GM15510 (cell line): Measurements from ENCODE around the gene SLC25A18.

Experiments
- POLR2A ChIP-seq: IDR thresholded peaks from 3 replicates; pipeline ENCODE4 v1.6.1; 2011; ENCODE audit warnings: borderline replicate concordance; ENCODE audit not compliant: insufficient read length; ENCODE audit errors: extremely low read depth

The SLC25A18 gene

DNA sequence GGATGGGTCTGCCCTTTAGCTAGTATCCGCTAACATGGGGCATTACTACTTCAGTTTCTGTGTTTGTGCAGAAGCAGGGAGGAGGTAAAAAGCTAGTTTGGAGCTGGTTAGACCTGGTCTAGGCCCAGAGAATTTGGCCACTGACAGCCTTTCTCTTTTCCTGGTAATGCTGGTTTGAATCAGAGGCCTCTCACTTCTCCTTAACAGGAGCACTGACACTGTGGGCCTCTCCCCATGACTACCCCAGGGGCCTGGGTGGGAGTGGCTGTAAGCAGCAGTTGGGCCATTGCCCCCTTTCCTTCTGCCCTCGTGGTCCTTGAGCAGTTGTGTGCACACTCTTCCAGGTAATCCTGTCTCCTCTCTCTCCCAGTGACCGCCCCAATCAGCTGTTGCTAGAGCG lies 8.5 kb upstream of the SLC25A18 start:
- TF ChIP-seq POLR2A = no peak

DNA sequence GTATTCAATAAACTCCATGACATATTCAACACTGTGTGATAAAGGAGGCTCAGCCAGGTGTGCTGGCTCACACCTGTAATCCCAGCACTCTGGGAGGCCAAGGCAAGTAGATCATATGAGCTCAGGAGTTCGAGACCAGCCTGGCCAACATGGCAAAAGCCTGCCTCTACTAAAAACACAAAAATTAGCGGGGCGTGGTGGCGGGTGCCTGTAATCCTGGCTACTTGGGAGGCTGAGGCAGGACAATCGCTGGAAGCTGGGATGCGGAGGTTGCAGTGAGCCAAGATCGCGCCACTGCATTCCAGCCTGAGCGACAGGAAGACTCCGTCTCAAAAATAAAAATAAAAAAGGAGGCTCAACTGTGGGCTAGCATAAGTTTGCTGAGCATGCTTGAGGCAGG lies 4.1 kb upstream of the SLC25A18 start:
- no peak for TF ChIP-seq POLR2A

DNA sequence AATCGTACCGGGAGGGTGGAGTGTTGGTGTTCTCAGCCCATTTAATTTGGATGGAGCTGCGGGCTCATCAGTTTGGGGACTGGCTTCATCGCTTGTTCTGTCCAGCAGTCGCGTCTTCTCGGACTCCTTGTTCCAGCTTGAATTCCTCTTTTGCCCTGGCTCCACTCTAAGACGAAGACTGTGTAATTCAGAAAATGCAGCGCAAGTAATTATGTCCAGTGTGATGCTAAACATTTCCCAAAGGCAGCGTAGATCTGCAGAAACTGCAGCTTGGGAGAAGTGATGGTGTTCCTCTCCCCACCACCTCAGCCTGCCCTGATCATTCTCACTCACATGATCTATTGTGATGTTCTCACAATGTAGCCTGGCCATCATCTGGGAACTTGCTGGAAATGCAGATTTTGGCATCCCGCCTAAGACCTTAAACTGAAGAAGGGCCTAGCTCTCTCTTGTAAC lies 666 bp downstream of the SLC25A18 start:
- TF ChIP-seq POLR2A = no peak

DNA sequence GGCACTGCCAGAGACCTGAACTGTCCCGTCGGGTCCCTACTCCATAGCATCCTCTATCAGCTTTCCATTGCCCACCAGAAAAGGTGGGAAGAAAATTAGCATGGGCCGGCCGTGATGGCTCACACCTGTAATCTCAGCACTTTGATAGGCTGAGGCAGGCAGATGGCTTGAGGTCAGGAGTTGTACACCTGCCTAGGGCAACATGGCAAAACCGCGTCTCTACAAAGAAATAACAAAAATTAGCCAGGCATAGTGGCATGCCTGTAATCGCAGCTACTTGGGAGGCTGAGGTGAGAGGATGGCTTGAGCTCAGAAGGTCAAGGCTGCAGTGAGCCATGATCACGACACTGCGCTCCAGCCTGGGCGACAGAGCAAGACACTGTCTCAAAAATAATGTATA lies 3.5 kb downstream of the SLC25A18 start:
- no peak for TF ChIP-seq POLR2A

DNA sequence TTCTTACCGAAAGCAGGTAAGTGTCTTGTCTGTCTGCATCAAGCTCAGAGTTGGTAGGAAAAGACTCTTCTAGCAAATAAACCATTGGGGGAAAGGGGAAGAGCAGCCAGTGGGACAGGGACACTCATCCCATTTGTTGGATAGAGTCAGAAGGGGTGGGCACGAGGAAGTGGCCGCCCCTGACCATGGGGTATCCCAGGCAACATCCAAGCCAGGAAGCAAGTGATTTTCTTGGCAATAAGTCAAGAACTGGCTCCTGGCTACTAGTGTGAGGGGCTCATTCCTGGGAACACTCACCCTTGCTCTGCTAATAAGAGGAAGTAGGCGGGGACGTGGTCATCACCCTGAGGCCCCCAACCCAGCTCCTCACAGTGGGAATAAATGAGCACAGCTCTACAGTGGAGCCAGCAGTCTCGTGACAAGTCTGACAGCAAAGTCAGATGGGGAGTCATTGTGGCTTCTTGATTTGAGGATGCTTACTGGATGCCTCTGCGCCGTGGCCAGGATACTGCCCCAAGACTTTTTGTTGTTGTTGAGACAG lies 6.7 kb downstream of the SLC25A18 start:
- no peak for TF ChIP-seq POLR2A

DNA sequence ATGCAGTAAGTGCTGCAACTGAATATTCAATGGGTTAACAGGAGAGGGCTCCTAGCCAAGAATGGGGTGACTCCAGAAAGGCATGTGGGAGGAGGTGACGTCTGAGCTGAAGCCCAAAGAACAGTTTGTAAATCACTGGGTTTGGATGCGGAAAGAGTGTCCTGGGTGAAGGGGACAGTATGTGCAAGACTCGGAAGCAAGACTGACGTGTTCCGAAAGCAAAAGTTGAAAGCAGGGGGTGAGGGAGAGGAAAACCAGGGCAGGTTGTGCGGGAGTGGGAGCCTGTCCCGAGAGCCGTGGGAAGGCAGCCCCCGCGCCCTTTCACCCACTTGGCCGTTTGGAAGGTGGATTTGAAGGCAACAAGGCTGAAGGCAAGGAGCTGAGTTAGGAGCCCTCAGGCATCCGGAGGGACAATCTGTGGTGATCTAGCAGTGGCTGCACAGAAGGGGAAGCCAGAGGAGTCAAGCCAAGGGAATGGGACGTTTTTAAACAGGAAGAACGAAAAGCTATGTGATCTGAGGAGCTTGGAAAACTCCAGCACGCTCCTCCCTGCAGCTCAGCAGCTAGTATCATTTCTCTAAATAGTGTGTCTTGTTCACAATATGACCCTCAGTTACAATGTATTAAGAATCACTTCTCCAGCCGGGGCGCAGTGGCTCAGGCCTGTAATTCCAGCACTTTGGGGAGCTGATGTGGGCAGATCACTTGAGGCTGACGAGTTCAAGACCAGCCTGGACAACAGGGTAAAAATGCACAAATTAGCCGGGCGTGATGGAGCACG lies 7.7 kb downstream of the SLC25A18 start:
- no peak for TF ChIP-seq POLR2A

DNA sequence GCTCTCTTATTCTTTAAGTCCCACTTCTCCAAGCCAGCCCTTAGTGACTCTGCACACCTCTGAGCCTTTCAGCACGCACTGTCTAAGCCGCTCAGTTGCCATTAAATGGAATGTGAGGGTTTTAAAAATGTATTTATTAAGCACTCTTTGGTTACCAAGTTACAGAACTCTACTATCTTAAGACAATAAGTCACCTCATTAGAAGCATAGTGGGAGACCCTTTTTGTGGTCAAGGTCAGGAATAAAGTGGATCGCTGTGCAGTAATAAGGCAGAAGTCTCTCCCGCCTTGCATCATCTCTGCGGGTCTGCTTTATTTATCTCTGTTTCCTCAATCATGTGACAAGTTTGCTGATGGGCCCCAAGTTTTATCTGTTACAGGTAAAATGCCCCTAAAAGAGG lies 11.9 kb downstream of the SLC25A18 start:
- TF ChIP-seq POLR2A = no peak

DNA sequence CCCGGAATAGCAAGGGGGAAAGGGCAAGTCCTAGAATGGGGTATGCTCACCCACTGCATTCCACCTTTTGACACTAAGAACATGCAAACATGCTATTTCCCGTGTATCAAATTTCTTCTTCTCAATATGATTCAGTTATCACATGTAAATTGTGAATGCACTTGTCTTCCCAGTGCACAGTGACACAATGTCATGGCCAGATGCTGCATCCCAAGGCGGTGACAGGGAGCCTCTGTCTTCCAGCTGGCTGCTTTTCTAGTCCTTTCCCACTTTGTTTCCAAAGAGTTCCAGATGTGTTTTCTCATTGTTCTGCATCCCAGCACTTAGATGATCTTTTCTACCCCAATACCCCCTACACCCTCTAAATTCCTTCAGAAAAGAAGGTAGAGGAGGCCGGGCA lies 12.4 kb downstream of the SLC25A18 start:
- TF ChIP-seq POLR2A = no peak

DNA sequence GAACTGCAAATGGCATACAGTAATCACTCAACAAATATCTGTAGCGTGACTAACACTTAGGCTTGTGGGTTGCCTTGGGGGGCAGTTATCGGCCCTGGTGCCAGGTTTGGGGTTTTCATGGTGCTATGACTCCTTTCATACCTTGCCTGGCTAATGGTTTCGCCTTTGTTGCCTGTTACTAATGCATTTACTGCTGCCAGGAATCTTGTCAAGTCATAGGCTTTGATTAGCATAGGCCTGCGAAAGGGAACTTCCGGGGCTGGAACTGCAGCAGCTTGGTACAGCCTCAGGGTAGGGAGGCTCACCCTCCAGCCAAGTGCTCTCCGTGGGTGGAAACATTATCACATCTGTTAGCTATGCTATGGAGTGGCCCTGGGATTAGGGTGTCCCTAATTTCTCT lies 13.2 kb downstream of the SLC25A18 start:
- TF ChIP-seq POLR2A = no peak

DNA sequence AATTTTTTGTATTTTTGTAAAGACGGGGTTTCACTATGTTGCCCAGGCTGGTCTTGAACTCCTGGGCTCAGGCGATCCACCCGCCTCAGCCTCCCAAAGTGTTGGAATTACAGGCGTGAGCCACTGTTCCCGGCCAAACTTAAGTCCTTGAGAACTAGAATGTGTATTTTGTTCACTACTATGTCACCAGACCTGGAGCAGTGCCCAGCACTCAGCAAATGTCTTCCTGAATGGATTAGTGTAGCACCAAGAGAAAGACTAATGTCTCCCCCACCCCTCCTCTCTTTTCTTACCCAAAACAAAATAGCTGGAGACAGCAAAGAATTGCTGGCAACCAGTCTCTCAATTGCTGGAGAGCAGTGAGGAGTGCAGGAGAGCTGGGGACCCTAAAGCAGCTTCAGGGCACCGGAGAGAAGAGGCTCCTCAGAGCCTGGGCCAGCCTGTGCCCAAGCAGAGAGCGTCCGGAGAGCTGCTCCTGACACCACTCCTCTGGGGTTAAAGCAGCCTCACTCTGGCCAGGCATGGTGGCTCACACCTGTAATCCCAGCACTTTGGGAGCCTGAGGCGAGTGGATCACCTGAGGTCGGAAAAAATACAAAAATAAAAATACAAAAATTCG lies 14.9 kb downstream of the SLC25A18 start:
- TF ChIP-seq POLR2A = no peak

DNA sequence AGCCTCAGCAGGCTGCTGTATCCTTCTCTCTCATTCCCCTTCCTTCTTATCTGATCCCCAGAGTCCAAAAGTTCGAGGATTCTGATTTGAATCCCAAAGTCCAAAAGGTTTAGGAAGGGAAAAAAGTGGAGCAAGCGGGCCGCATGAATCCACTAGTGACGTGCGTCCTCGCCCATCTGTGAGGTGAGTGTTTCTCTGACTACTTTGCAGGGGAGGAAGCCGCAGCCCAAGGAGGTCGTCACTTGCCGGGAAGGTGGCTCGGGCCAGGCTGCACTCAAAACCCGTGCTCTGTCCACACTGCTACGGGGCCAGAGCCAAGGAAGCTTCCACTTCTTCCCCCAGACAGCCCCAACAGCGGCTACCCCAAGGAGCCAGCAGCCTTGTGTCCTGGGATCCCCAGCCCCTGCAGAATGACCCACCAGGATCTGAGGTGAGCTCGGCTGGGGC lies 16.3 kb downstream of the SLC25A18 start:
- no peak for TF ChIP-seq POLR2A

DNA sequence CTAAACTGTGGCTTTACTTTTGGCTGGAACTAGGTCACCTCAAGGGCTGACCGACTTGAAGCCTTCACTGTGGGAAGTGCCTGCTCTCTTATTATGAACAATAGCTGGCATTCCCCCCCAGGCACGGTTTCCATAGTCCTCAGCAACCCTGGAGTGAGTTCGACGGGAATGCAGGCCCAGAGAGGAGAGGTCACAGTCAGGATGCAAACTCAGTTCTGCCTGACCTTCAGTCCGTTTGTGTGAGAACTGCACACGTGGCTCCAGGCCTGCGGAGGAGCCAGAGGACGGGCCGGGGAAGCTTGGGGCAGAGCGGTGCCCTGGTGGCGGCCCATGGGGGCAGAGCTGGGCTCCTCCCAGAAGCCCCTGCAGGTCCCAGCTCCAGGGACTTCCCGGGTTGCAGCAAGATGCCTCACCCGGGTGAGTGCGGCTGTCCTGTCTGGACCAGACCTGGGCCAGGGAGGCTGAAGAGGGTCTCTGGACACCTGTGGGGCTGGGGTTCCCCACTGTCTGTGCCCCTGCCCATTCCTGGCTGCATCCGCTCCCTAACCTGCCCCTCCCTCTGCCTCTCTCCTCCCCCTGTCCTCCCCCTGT lies 17.2 kb downstream of the SLC25A18 start:
- no peak for TF ChIP-seq POLR2A

DNA sequence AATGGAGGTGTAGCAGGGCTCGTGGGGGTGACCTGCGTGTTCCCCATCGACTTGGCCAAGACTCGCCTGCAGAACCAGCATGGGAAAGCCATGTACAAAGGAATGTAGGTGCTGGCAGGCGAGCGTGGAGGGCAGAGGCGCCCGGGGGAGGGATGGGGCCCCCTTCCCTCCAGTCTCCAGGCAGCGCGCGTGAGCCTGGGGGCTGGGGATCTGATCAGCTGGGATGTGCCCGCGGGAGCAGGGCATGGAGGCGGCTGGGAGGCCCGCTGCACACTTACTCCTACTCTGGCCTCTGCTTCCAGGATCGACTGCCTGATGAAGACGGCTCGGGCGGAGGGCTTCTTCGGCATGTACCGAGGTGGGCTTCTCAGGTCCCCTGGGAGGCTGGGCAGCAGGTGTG lies 17.8 kb downstream of the SLC25A18 start:
- no peak for TF ChIP-seq POLR2A

DNA sequence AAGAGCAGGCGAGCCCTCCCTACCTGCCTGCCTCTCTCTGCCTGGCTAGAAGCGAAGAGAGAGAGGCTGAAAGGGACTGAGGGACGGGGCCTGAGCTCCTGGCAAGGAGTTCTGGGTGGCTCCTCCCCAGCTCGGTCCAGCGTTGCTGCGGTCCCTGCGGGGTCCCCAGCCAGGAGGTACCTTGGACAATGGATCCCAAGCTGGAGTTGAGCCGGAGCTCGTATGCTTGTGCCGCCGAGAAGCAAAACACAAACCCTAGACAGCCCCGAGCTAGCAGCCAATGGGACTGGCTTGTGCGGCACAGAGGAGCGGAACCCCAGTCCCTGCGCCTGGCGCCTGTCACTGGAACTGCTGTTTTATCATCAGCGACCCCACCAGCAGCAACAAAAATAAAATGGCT lies 18.3 kb downstream of the SLC25A18 start:
- no peak for TF ChIP-seq POLR2A

DNA sequence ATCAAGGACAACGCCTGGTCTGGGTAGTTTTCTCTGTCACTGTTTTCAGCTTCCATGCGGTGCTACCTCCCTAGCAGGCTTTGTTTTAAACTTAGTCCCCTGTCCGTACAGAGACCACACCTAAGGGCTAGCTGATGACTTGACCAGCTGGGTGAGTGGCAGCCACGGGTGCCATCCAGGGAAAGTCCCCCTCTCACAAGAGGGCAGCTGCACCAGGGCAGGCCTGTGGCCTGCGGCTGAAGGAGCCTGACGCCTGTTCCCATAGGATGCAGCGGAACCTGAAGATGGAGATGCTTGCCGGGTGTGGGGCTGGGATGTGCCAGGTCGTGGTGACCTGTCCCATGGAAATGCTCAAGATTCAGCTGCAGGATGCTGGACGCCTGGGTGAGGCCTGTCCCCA lies 19.9 kb downstream of the SLC25A18 start:
- TF ChIP-seq POLR2A = no peak
